ENCODE measurements around the gene G6PC1.
A peak's percentile ranks its signal among the peaks of the same experiment; 100 is the strongest.
"Not testable (repeated sequence)": the region's sequence is repeated elsewhere in the genome, so short reads cannot be mapped to it uniquely, and the experiment has no call there.

G6PC1 gene

GRCh38 chr17:42901535-42902229, 1.1 kb downstream of the G6PC1 start:
- no peak for DNase-seq (ENCODE audit: low read depth in 2 of 2)

DNA sequence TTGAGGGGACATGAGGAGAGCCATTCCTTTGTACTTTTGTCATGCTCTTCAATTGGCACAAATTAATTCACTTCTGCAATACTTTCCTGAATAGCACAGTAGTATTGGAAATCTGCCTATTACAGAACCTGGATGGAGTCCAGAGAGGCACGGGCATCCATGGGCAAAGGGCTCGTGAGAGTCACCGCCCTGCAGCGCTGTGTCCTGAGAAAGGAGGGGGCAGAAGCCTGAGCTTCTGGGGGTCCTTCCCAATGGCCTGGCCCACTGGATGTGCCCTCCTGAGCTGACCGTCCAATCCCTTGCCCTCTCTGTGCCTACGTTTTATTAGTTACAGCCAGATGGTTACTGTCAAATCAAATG, 3.5 kb downstream of the G6PC1 start:
- DNase-seq (ENCODE audit: low read depth in 2 of 2) = no peak

DNA sequence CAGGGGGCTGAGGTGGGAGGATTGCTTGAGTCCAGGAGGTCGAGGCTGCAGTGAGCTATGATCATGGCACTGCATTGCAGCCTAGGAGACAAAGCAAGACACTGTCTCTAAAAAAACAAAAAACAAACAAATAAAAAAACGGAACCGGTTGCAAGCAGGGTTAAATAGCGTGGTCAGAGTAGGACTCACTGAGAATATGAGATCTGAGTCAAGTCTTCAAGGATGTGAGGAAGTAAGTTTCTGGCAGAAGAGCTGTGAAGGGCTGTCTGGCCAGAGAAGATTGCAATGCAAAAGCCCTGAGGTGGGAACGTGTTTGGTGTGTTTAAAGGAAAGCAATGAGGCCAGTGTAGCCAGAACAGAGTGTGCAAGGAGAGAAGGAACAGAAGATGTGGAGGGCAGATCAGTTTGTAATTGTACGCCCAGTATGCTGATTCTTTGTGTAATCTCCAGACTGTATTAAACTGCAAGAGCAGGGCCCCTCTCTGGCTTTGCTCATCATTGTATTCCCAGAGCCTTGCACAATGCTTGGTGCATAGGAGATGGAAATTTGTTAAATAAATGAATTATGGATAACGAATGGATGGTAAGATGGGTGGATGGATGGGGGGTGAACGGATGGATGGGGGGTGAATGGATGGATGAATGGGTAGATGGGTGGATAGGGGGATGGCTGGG, 6.3 kb downstream of the G6PC1 start:
- no peak for DNase-seq (ENCODE audit: low read depth in 2 of 2)

DNA sequence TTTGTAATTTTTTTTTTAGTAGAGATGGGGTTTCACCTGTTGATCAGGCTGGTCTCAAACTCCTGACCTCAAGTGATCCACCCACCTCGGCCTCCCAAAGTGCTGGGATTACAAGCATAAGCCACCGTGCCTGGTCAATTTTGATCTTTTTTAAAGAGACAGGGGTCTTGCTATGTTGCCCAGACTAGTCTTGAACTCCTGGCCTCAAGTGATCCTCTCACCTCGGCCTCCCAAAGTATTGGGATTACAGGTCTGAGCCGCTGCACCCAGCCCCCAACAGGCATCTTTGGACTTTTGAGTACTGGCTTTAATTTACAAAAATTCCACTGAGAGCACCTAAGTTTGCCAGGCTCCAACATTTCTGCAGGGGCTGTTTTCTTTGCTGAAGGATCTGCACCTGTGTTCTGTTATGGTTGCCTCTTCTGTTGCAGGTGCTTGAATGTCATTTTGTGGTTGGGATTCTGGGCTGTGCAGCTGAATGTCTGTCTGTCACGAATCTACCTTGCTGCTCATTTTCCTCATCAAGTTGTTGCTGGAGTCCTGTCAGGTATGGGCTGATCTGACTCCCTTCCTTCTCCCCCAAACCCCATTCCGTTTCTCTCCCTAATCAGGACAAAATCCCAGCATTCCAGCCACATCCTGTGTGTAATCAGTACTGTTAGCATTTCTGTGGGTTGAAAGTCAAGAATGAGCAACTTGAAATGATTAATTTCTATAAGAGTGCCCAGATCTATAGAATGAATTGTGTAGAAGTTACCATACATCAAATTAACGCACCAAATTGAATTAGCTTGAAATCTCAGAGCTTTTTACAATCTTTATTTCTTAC, 8.5 kb downstream of the G6PC1 start:
- no peak for DNase-seq (ENCODE audit: low read depth in 2 of 2)

- DNase-seq (ENCODE audit: low read depth in 2 of 2) = no peak
Measured at GRCh38 chr17:42913522-42913921, 12.9 kb downstream of the G6PC1 start.

DNA sequence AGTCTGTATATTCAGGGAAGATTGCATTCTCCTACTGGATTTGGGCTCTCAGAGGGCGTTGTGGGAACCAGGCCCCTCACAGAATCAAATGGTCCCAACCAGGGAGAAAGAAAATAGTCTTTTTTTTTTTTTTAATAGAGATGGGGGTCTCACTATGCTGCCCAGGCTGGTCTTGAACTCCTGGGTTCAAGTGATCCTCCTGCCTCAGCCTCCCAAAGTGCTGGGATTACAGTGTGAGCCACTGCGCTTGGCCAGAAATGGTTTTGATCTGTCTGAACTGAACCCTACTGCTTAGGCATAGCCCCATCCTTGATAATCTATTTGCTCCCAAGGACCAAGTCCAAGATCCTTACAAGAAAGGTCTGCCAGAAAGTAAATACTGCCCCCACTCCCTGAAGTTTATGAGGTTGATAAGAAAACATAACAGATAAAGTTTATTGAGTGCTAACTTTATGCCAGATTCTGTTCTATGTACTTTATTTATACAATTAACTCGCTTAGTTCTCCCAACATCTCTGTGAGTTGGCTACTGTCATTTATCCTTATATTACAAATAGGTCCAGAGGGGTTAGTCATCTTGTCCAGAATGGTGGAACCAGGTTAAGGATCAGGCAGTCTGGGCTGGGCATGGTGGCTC, 13.5 kb downstream of the G6PC1 start:
- DNase-seq (ENCODE audit: low read depth in 2 of 2) = no peak

DNA sequence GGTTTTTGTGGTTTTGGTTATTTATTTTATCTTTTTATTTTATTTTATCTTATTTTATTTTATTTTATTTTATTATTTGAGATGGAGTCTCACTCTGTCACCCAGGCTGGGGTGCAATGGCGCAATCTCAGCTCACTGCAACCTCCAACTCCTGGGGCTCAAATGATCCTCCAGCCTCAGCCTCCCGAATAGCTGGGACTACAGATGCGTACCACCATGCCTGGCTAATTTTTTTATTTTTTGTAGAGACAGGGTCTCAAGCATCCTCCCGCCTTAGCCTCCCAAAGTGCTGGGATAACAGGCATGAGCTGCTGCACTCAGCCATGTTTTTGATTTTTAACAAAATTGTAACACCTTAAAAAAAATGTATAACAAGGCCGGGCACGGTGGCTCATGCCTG, 14.7 kb downstream of the G6PC1 start:
- not testable (repeated sequence) for DNase-seq (ENCODE audit: low read depth in 2 of 2)

DNA sequence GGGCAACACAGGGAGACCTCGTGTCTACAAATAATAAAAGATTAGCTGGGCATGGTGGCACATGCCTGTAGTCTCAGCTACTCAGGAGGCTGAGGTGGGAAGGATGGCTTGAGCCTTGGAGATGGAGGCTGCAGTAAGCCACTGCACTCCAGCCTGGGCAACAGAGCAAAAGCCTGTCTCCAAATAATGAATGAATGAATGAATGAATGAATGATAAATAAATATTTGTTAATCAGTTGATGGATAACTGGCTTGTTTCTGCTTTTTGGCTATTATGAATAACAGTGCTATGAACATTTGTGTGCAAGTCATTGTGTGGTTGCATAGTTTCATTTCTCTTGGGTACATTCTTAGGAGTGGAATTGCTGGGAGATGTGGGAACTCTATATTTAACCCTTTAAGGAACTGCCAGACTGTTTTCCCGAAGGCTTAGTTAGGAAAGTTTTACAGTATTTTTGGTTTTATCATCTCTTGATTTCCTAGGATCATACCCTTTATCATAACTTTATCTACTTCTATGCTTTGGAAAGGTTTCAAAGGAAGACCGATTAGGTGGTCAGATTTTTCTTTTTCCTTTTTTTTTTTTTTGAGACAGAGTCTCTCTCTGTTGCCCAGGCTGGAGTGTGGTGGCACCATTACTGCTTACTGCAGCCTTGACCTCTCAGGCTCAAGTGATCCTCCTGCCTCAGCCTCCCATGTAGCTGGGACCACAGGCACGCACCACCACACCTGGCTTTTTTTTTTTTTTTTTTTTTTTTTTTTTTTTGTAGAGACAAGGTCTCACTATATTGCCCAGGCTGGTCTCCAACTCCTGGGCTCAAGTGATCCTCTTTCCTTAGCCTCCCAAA, 16.0 kb downstream of the G6PC1 start:
- DNase-seq (ENCODE audit: low read depth in 2 of 2) = not testable (repeated sequence)

GRCh38 chr17:42917236-42917603, 16.6 kb downstream of the G6PC1 start:
- DNase-seq (ENCODE audit: low read depth in 2 of 2) = no peak

DNA sequence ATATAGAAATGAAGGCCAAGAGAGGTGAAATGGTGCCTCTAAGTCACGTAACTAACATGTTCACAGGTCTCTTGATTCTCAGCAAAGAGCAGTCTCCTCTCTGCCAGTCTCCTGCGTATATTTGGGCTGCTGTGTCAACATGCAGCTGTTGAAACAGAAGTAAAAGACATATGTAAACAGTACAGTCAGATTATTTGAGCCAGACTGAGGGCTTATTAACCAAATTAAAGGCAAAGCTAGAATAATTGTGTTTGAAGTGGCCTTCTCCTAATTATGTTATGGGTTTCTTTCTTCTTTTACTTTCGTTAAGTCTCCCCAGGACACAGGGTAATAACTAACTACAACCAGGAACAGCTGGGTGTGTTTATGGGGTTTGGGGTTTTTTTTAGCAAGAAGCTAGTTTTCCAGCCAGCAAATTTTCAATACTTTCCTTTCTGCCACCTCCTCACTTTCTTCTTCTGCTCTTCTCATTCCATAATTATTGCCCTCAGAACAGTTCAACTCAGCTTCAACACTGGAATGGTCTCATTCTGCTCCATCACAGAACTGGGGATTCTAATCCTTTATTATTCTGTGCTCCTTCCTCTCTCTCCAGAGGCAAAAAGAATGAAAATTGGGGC, 18.4 kb downstream of the G6PC1 start:
- no peak for DNase-seq (ENCODE audit: low read depth in 2 of 2)

- not testable (repeated sequence) for DNase-seq (ENCODE audit: low read depth in 2 of 2)
Measured at GRCh38 chr17:42919522-42920077, 19.0 kb downstream of the G6PC1 start.

DNA sequence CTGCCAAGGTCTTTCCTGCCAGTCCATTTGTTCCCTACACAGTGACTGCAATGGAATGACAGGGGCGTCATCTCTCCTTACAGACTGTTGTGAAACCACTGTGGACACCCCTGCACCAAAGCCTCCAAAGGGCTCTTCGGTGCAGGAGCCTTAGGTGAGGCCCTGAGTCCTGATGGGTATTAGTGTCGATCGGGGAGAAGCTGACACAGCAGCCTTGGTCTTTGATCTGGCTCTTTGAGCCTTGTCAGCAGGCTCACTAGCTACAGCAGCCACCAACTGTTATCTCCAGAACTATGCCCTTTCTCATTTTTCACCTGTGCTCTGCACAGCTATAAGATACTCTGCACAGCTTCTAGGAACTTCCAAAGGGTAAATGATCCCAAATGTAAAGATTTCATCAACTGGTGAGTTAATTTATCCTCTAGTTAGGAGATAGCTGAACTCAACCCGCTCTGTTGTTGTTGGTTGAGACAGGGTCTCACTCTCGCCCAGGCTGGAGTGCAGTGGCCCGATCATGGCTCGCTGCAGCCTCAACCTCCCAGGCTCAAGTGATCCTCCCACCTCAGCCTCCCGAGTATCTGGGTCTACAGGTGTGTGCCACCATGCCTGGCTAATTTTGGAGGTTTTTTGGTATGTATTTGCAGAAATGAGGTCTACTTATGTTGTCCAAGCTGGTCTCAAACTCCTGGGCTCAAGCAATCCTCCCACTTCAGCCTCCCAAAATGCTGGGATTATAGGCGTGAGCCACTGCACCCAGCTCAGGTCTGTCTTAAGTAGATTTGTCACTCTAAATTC, 19.7 kb downstream of the G6PC1 start:
- DNase-seq (ENCODE audit: low read depth in 2 of 2) = no peak

DNA sequence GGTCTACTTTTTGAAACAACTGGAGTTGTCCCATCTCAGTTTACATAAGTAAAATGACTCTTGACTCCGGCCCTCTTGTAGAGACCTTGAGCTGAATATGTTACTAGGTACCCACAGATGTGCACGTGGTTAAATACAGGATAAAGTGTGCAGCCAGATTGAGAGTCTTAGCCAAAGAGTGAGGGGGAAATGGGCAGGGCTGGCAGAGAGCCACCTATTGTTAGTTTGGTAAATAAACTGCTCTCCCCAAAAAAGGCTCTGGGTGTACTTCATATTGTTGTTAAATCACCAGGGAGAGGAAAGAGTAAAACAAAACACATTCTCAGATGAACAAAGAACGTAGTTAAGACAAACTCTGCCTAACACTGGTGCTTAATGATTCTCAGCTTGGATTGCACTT, 20.3 kb downstream of the G6PC1 start:
- no peak for DNase-seq (ENCODE audit: low read depth in 2 of 2)

DNA sequence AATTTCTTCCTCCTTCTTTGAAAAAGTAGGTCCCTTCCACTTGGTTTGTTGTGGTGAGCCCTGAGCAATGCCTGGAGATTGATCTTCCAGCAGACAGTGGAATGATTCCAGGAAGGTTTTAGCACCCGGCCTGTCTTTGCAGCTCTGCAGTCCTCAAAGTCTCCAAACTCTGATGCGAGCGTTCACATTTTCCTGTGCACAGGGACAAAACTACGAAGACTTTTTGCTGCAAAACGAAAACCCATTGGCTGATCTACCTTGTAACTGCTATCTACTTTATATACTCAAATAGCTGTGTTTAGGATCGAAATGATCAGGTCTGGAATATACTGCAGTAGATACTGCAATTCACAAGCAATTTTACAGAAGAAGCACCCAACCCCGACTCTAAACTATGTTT, 21.7 kb downstream of the G6PC1 start:
- no peak for DNase-seq (ENCODE audit: low read depth in 2 of 2)

DNA sequence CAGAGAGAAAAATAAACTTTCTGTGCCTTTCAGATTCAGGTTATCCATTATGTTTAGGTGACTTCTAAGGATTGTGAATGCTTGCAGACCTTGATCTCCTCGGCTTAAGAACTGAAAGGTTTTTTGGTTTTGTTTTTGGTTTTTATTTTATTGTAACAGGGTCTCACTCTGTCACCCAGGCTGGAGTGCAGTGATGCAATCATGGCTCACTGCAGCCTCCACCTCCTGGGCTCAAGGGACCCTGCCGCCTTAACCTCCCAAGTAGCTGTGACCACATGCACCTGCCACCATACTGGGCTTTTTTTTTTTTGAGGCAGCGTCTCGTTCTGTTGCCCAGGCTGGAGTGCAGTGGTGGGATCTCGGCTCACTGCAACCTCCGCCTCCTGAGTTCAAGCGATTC, 22.9 kb downstream of the G6PC1 start:
- not testable (repeated sequence) for DNase-seq (ENCODE audit: low read depth in 2 of 2)

DNA sequence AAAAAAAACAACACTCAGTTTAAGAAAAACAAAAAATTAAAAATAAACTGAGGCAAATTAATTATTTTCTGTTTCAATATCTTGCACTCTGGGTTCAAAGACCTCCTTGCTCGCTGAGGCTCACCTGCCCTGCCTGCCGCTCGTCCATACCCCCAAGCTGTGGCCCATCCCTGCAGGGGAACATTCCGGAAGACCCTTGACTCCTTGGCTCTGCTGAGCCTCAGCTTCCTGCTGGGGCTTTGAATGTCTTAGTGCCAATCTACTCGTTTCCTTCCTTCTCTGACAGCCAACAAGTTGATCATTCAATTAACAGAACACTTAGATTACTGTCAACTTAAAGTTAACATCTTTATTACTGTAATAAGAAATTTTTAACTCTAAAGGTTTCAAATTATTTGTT, 24.3 kb downstream of the G6PC1 start:
- no peak for DNase-seq (ENCODE audit: low read depth in 2 of 2)

GRCh38 chr17:42928714-42929496, 28.3 kb downstream of the G6PC1 start:
- peak in 1 of 2 donors; percentile 6 for DNase-seq (ENCODE audit: low read depth in 2 of 2)

DNA sequence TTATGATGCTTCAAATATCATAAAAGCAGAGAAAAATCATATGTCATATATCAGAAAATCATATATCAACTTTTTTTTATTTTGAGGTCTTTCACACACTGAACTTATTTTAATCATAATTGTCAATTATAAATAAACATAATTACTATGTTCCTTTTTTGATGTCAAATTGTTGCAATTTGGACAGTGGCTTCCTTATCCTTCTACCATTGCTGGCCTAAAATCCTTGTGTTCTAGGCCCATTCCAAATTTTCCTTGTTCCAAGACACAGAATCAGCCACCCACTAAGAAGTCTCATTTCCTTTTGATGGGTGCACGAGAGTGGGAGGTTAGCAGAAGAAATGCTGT, 28.9 kb downstream of the G6PC1 start:
- DNase-seq (ENCODE audit: low read depth in 2 of 2) = no peak

Measured in stimulated activated CD4-positive, alpha-beta T cell treated with anti-CD3 and anti-CD28 coated beads, Interleukin-1b, Interleukin-23, amount 100 ng/mL, for 4 hours (primary cell).